Smooth muscle cell (in vitro differentiated cells): Measurements from ENCODE around the gene JMJD1C. TPM values are rescaled to one million over a fixed set of nuclear protein-coding genes. Genes with fewer than 3 reads are reported as not detected.
"Not testable (repeated sequence)": the region's sequence is repeated elsewhere in the genome, so short reads cannot be mapped to it uniquely, and the experiment has no call there.

Experiments used
- DNase-seq: peaks from one replicate; lab custom pipeline; 2025; ENCODE audit not compliant: unreplicated experiment; lab: John Stamatoyannopoulos, UW
- H2AFZ ChIP-seq: fragments of 200-600 bp; sonication (generic); 2 replicates; pipeline ENCODE4 v1.6.0; 2016; ENCODE audit warnings: antibody characterized with exemption, low read depth, mild to moderate bottlenecking
- H3F3A ChIP-seq: fragments of 200-600 bp; sonication (generic); 2 replicates; pipeline ENCODE4 v1.6.0; 2017; ENCODE audit warnings: antibody characterized with exemption, low read depth
- H3K27ac ChIP-seq: fragments of 200-600 bp; sonication (generic); 2 replicates; pipeline ENCODE4 v1.5.1; 2016; ENCODE audit warnings: low read depth, mild to moderate bottlenecking
- H3K27me3 ChIP-seq: fragments of 200-600 bp; sonication (generic); 2 replicates; pipeline ENCODE4 v1.6.1; 2016; ENCODE audit warnings: low read depth, mild to moderate bottlenecking
- H3K36me3 ChIP-seq: fragments of 200-600 bp; sonication (generic); 2 replicates; pipeline ENCODE4 v1.5.1; 2016; ENCODE audit warnings: low read depth
- H3K4me1 ChIP-seq: fragments of 200-600 bp; sonication (generic); 2 replicates; pipeline ENCODE4 v1.5.1; 2016; ENCODE audit warnings: low read depth
- H3K4me2 ChIP-seq: fragments of 200-600 bp; sonication (generic); 2 replicates; pipeline ENCODE4 v1.6.0; 2016; ENCODE audit warnings: mild to moderate bottlenecking
- H3K4me3 ChIP-seq: fragments of 200-600 bp; sonication (generic); 2 replicates; pipeline ENCODE4 v1.5.1; 2016; ENCODE audit warnings: mild to moderate bottlenecking
- H3K79me2 ChIP-seq: fragments of 200-600 bp; sonication (generic); 2 replicates; pipeline ENCODE4 v1.6.0; 2016; ENCODE audit warnings: low read depth, mild to moderate bottlenecking
- H3K9ac ChIP-seq: fragments of 200-600 bp; sonication (generic); 2 replicates; pipeline ENCODE4 v1.6.0; 2016; ENCODE audit warnings: low read depth
- H3K9me3 ChIP-seq: fragments of 200-600 bp; sonication (generic); replicated peaks from 2 replicates; pipeline ENCODE4 v1.5.1; 2016; ENCODE audit warnings: low read depth
- H4K20me1 ChIP-seq: fragments of 200-600 bp; sonication (generic); 2 replicates; pipeline ENCODE4 v1.6.0; 2016; ENCODE audit warnings: low read depth
- WGBS: methylation state at CpG from one replicate; pipeline ENCODE4 v1.1.7; 2016; ENCODE audit warnings: low lambda C conversion rate; 5-methylcytosine and 5-hydroxymethylcytosine counted together
- polyA plus RNA-seq: library from polyadenylated mRNA; unstranded; fragments of >200 nt; fragmentation: Nextera tagmentation; extraction: Ambion mirVana; gene quantifications from 2 replicates; pipeline ENCODE4 v1.2.1, GENCODE V29; 2016
- total RNA-seq: library from RNA; depleted of rRNA; stranded (reverse); fragments of >200 nt; gene quantifications from 2 replicates; pipeline ENCODE4 v1.2.3, GENCODE V29; 2014
- TF ChIP-seq, protein P1 (sequence below): fragments of 200-600 bp; sonication (generic); IDR thresholded peaks from 2 replicates; pipeline ENCODE4 v1.5.1; 2017; ENCODE audit warnings: borderline replicate concordance, mild to moderate bottlenecking, antibody characterized with exemption; ENCODE audit not compliant: insufficient read depth, poor library complexity, severe bottlenecking

The JMJD1C gene
- total and polyA plus RNA-seq, 2 experiments from 2014 or later = 28.5 to 132 TPM

DNA sequence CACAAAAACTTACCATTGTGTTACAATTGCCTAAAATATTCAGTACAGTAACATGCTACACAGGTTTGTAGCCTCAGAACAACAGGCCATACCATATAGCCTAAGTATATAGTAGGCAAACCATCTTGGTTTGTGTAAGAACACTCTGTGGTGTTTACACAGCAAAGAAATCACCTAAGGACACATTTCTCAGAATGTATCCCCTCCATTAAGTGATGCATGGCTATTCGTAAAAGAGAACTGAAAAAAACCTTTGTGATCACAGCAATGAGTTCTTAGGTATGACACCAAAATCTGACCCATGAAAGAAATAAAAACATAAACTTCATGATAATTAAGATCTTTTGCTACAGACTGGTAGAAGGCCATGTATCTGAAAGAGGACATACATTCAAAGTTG, 121.5 kb downstream of the JMJD1C start:
- Histone ChIP-seq H3K4me3 (no peak overlapping the region), H3K9ac (no peak overlapping the region), H3K27me3 (no peaks in the 10 kb centered on the region), H2AFZ (no peak overlapping the region), H3K4me1 (no peaks in the 10 kb centered on the region), H4K20me1 (peaks cover 82% of the 10 kb centered on the region), H3K4me2 (no peak overlapping the region), H3K27ac (no peak overlapping the region), H3F3A (no peaks in the 10 kb centered on the region), H3K36me3 (no peaks in the 10 kb centered on the region), H3K9me3 (no peaks in the 10 kb centered on the region), H3K79me2 (peaks cover 83% of the 10 kb centered on the region)
- TF ChIP-seq, protein P1, sequence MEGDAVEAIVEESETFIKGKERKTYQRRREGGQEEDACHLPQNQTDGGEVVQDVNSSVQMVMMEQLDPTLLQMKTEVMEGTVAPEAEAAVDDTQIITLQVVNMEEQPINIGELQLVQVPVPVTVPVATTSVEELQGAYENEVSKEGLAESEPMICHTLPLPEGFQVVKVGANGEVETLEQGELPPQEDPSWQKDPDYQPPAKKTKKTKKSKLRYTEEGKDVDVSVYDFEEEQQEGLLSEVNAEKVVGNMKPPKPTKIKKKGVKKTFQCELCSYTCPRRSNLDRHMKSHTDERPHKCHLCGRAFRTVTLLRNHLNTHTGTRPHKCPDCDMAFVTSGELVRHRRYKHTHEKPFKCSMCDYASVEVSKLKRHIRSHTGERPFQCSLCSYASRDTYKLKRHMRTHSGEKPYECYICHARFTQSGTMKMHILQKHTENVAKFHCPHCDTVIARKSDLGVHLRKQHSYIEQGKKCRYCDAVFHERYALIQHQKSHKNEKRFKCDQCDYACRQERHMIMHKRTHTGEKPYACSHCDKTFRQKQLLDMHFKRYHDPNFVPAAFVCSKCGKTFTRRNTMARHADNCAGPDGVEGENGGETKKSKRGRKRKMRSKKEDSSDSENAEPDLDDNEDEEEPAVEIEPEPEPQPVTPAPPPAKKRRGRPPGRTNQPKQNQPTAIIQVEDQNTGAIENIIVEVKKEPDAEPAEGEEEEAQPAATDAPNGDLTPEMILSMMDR = no peak
- no peak for DNase-seq
- WGBS = 90% methylated on average over 1 of the region's 1 CpG

DNA sequence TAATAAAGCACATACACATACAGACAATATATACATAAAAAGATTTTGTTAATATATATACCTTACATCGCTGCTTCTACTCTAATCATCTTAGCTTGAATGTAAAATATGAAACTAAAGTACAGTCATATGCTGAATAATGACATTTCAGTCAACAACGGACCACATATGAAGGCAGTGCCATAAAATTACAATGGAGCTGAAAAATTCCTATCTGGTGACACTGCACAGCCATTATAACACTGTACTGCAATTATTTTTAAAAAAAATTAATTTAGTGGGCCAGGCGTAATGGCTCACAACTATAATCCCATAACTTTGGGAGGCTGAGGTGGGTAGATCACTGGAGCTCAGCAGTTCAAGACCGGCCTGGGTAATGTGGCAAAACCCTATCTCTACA, 122.3 kb downstream of the JMJD1C start:
- 91% methylated on average over 4 of the region's 4 CpGs for WGBS
- DNase-seq = no peak

DNA sequence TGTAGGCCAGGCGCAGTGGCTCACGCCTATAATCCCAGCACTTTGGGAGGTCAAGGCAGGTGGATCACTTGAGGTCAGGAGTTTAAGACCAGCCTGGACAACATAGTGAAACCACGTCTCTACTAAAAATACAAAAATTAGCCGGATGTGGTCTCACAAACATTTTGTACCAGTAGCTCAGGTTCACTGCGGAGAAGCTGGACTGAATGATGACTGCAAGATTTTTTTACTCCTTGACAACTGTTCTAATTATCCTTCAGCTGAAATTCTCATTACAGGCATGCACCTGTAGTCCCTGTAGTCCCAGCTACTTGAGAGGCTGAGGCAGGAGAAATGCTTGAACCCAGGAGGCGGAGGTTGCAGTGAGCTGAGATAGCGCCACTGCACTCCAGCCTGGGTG, 126.1 kb downstream of the JMJD1C start:
- not testable (repeated sequence) for H3K27me3 ChIP-seq, H3K9me3 ChIP-seq, H3K36me3 ChIP-seq, H3K4me3 ChIP-seq, H3K4me2 ChIP-seq, H2AFZ ChIP-seq, DNase-seq, H3K9ac ChIP-seq, H3F3A ChIP-seq, H3K4me1 ChIP-seq, H3K27ac ChIP-seq
- peaks cover 76% of the 10 kb centered on the region for H4K20me1 ChIP-seq
- H3K79me2 ChIP-seq = peaks cover 90% of the 10 kb centered on the region
- WGBS = 96% methylated on average over 7 of the region's 7 CpGs

More for the DNA sequence above, 122.3 kb downstream of the JMJD1C start:
- no peaks in the 10 kb centered on the region for H3K4me1 ChIP-seq
- H3K4me2 ChIP-seq = no peak overlapping the region
- no peak overlapping the region for H3K27ac ChIP-seq
- peaks cover 90% of the 10 kb centered on the region for H3K79me2 ChIP-seq
- H3K27me3 ChIP-seq = no peaks in the 10 kb centered on the region
- no peaks in the 10 kb centered on the region for H3K9me3 ChIP-seq
- no peak overlapping the region for H3K4me3 ChIP-seq
- H2AFZ ChIP-seq = no peak overlapping the region
- no peaks in the 10 kb centered on the region for H3K36me3 ChIP-seq
- H3F3A ChIP-seq = no peaks in the 10 kb centered on the region
- H4K20me1 ChIP-seq = peaks cover 83% of the 10 kb centered on the region
- TF ChIP-seq, protein P1 = no peak
- no peak overlapping the region for H3K9ac ChIP-seq

DNA sequence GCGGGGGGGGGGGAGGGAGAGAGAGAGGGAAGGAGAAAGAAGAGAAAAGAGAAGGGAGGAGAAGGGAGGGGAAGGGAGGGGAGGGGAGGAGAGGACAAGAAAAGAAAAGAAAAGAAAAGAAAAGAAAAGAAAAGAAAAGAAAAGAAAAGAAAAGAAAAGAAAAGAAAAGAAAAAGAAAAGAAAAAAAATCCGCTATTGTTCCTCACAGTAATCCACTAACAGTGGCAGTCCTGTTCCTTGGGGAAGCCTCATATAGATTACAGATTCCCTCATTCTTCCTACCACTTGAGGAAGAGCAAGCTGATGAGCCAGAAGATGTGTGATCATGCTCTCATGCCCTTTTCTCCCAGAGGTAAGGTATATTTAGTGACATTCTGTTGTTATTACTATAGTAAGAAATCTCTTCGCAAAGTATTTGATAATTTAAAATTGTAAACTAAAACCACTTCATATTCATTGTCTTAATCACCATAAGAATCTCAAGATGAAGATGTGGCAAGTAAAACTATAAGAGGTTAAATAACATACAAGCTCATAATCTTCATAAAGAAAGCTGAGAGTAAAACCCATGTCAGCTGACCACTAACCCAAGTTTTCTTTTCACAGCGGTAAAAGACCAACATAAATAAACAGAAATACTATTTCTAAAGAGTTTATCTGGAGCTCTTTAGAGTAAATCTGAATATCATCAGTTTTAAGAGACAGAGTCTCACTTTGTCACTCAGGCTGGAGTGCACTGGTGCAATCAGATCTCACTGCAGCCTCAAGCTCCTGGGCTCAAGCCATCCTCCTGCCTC, 128.1 kb downstream of the JMJD1C start:
- H3K4me3 ChIP-seq = no peak overlapping the region
- H3K4me1 ChIP-seq = no peaks in the 10 kb centered on the region
- DNase-seq = no peak
- H3K36me3 ChIP-seq = no peaks in the 10 kb centered on the region
- H3K9me3 ChIP-seq = no peaks in the 10 kb centered on the region
- TF ChIP-seq, protein P1 = no peak
- H3K27ac ChIP-seq = no peak overlapping the region
- peaks cover 61% of the 10 kb centered on the region for H4K20me1 ChIP-seq
- H3F3A ChIP-seq = no peaks in the 10 kb centered on the region
- H2AFZ ChIP-seq = no peak overlapping the region
- H3K79me2 ChIP-seq = peaks cover 86% of the 10 kb centered on the region
- H3K27me3 ChIP-seq = no peaks in the 10 kb centered on the region
- WGBS = 81% methylated on average over 3 of the region's 4 CpGs
- no peak overlapping the region for H3K9ac ChIP-seq
- no peak overlapping the region for H3K4me2 ChIP-seq
